ENCODE measurements around the gene LRG1.
A peak's percentile ranks its signal among the peaks of the same experiment; 100 is the strongest.

The LRG1 gene

GRCh38 chr19:4511300-4512054 is 28.4 kb downstream of the LRG1 start (continued):
- no peak for TF ChIP-seq CSDC2 (CRISPR knock-in tag; IDR thresholded peaks at IDR 0.05)

DNA sequence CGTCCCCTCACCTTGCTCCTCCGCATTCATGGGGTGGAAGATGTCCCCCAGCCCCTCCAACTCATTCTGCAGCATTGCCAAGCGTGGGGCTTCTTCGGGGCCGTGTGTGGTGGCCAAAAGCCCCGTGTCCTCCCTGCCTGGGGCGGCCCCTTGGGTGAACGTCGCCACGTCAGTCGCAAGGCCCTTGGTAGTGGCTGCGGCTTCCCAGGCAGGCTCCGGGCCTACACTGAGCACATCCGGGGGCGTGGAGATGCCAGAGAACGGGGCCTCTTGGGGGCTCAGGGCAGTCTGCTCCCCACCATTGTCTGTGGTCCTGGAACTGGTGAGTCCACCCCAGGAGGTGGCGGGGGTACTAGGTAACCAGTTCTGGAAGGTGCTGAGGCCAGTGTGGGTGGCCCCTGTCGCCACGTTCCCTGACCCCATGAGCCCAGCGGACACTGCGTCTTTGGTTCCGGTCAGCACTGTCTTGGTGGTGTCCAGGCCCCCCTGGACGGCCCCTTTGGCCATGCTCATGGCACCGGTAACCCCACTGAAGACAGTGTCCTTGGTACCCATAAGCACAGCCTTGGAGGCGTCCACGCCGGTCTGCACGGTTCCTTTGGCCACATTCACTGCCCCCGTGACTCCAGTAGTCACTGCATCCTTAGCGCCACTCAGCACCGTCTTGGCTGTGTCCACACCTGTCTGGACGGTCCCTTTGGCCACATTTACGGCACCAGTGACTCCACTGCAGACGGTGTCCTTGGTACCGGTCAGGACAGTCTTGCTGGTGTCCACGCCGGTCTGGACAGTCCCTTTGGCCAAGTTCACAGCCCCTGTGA is 29.2 kb downstream of the LRG1 start:
- peak; percentile 6; the same call in 2 of the 3 replicates for ATAC-seq
- TF ChIP-seq ZC3H10 (CRISPR knock-in tag; IDR thresholded peaks at IDR 0.05) = no peak
- no peak for TF ChIP-seq GLIS3 (CRISPR knock-in tag; IDR thresholded peaks at IDR 0.05)
- no peak for TF ChIP-seq OSR1 (CRISPR knock-in tag; IDR thresholded peaks at IDR 0.05)
- TF ChIP-seq POU6F1 (CRISPR knock-in tag; IDR thresholded peaks at IDR 0.05; ENCODE audit: borderline replicate concordance, low read depth) = no peak
- no peak for TF ChIP-seq BACH2 (CRISPR knock-in tag; IDR thresholded peaks at IDR 0.05; ENCODE audit: borderline replicate concordance)
- TF ChIP-seq ZNF70 (CRISPR knock-in tag; IDR thresholded peaks at IDR 0.05) = no peak
- TF ChIP-seq SNAI2 (CRISPR knock-in tag; IDR thresholded peaks at IDR 0.05) = no peak
- no peak for TF ChIP-seq CSDC2 (CRISPR knock-in tag; IDR thresholded peaks at IDR 0.05)
- TF ChIP-seq ISL1 (CRISPR knock-in tag; IDR thresholded peaks at IDR 0.05) = no peak
- TF ChIP-seq TCF4 (CRISPR knock-in tag; IDR thresholded peaks at IDR 0.05; ENCODE audit: borderline replicate concordance) = no peak
- TF ChIP-seq ZFP30 (CRISPR knock-in tag; IDR thresholded peaks at IDR 0.05) = no peak
- TF ChIP-seq, protein P1, sequence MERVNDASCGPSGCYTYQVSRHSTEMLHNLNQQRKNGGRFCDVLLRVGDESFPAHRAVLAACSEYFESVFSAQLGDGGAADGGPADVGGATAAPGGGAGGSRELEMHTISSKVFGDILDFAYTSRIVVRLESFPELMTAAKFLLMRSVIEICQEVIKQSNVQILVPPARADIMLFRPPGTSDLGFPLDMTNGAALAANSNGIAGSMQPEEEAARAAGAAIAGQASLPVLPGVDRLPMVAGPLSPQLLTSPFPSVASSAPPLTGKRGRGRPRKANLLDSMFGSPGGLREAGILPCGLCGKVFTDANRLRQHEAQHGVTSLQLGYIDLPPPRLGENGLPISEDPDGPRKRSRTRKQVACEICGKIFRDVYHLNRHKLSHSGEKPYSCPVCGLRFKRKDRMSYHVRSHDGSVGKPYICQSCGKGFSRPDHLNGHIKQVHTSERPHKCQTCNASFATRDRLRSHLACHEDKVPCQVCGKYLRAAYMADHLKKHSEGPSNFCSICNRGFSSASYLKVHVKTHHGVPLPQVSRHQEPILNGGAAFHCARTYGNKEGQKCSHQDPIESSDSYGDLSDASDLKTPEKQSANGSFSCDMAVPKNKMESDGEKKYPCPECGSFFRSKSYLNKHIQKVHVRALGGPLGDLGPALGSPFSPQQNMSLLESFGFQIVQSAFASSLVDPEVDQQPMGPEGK (CRISPR knock-in tag; IDR thresholded peaks at IDR 0.05; ENCODE audit: borderline replicate concordance) = no peak
- no peak for TF ChIP-seq ESRRG (CRISPR knock-in tag; IDR thresholded peaks at IDR 0.05)
- no peak for TF ChIP-seq TSHZ2 (CRISPR knock-in tag; IDR thresholded peaks at IDR 0.05)

DNA sequence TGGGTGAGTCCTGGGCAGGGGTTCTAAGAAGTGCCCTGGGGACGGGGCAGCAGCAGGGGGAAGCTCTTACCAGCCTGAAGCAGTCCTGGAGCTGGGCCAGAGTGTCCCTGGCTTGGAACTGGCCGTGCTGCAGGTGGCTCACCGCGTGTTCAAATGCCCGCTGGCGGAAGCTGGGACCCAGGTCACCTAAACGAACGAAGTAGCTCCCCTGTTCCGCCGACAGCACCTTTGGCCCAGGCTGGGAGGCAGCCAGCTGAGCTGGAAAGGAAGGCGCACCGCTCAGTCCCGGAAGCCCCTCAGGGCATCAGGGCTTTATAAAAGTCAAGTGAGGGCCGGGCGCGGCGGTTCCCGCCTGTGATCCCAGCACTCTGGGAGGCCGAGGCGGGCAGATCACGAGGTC is 31.1 kb downstream of the LRG1 start:
- no peak for TF ChIP-seq TOX (CRISPR knock-in tag; IDR thresholded peaks at IDR 0.05; ENCODE audit: borderline replicate concordance)
- TF ChIP-seq, protein P2, sequence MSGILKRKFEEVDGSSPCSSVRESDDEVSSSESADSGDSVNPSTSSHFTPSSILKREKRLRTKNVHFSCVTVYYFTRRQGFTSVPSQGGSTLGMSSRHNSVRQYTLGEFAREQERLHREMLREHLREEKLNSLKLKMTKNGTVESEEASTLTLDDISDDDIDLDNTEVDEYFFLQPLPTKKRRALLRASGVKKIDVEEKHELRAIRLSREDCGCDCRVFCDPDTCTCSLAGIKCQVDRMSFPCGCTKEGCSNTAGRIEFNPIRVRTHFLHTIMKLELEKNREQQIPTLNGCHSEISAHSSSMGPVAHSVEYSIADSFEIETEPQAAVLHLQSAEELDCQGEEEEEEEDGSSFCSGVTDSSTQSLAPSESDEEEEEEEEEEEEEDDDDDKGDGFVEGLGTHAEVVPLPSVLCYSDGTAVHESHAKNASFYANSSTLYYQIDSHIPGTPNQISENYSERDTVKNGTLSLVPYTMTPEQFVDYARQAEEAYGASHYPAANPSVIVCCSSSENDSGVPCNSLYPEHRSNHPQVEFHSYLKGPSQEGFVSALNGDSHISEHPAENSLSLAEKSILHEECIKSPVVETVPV (CRISPR knock-in tag; IDR thresholded peaks at IDR 0.05) = no peak
- no peak for TF ChIP-seq ESRRG (CRISPR knock-in tag; IDR thresholded peaks at IDR 0.05)
- no peak for TF ChIP-seq CSDC2 (CRISPR knock-in tag; IDR thresholded peaks at IDR 0.05)
- TF ChIP-seq TSHZ2 (CRISPR knock-in tag; IDR thresholded peaks at IDR 0.05) = no peak
- TF ChIP-seq PPARA (CRISPR knock-in tag; IDR thresholded peaks at IDR 0.05; ENCODE audit: borderline replicate concordance) = no peak
- no peak for TF ChIP-seq BACH2 (CRISPR knock-in tag; IDR thresholded peaks at IDR 0.05; ENCODE audit: borderline replicate concordance)
- TF ChIP-seq, protein P3, sequence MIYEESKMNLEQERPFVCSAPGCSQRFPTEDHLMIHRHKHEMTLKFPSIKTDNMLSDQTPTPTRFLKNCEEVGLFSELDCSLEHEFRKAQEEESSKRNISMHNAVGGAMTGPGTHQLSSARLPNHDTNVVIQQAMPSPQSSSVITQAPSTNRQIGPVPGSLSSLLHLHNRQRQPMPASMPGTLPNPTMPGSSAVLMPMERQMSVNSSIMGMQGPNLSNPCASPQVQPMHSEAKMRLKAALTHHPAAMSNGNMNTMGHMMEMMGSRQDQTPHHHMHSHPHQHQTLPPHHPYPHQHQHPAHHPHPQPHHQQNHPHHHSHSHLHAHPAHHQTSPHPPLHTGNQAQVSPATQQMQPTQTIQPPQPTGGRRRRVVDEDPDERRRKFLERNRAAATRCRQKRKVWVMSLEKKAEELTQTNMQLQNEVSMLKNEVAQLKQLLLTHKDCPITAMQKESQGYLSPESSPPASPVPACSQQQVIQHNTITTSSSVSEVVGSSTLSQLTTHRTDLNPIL (CRISPR knock-in tag; IDR thresholded peaks at IDR 0.05; ENCODE audit: low read depth) = no peak
- no peak for TF ChIP-seq ISL1 (CRISPR knock-in tag; IDR thresholded peaks at IDR 0.05)
- no peak for TF ChIP-seq OSR1 (CRISPR knock-in tag; IDR thresholded peaks at IDR 0.05)
- no peak for TF ChIP-seq SNAI2 (CRISPR knock-in tag; IDR thresholded peaks at IDR 0.05)
- TF ChIP-seq ZFP30 (CRISPR knock-in tag; IDR thresholded peaks at IDR 0.05) = no peak
- TF ChIP-seq ZC3H10 (CRISPR knock-in tag; IDR thresholded peaks at IDR 0.05) = no peak
- TF ChIP-seq TCF4 (CRISPR knock-in tag; IDR thresholded peaks at IDR 0.05; ENCODE audit: borderline replicate concordance) = no peak
- TF ChIP-seq RARB (CRISPR knock-in tag; IDR thresholded peaks at IDR 0.05) = no peak
- no peak for TF ChIP-seq ARNTL (CRISPR knock-in tag; IDR thresholded peaks at IDR 0.05; ENCODE audit: borderline replicate concordance, low read depth)
- no peak for TF ChIP-seq ZFP3 (CRISPR knock-in tag; IDR thresholded peaks at IDR 0.05)
- no peak for ATAC-seq
